CD4-positive, alpha-beta T cell treated with Interleukin-12 subunit alpha and Interleukin-12 subunit beta, for 1 hour (primary cell): ENCODE measurements around the gene CNTNAP2.

Experiments
- DNase-seq: peaks from one replicate; pipeline ENCODE4 v3.0.0-alpha.2; 2020

CNTNAP2 gene

GRCh38 chr7:146635205-146636032, 518.8 kb downstream of the CNTNAP2 start:
- DNase-seq, result no peak

GRCh38 chr7:146636033-146636356, 519.4 kb downstream of the CNTNAP2 start:
- no peak for DNase-seq

- DNase-seq, result no peak
Measured at GRCh38 chr7:146636581-146636980, 520.0 kb downstream of the CNTNAP2 start.

GRCh38 chr7:146639291-146639690, 522.7 kb downstream of the CNTNAP2 start:
- no peak for DNase-seq

- DNase-seq, result no peak
Measured at GRCh38 chr7:146641491-146641890, 524.9 kb downstream of the CNTNAP2 start.

- no peak for DNase-seq
Measured at GRCh38 chr7:146645383-146645976, 528.9 kb downstream of the CNTNAP2 start.

- no peak for DNase-seq
Measured at GRCh38 chr7:146647445-146647844, 530.8 kb downstream of the CNTNAP2 start.

- DNase-seq, result no peak
Measured at GRCh38 chr7:146652176-146652575, 535.6 kb downstream of the CNTNAP2 start.

- no peak for DNase-seq
Measured at GRCh38 chr7:146654048-146654447, 537.4 kb downstream of the CNTNAP2 start.

- no peak for DNase-seq
Measured at GRCh38 chr7:146655928-146656797, 539.6 kb downstream of the CNTNAP2 start.

- DNase-seq, result no peak
Measured at GRCh38 chr7:146656988-146657387, 540.4 kb downstream of the CNTNAP2 start.

- DNase-seq, result no peak
Measured at GRCh38 chr7:146658604-146659003, 542.0 kb downstream of the CNTNAP2 start.

- no peak for DNase-seq
Measured at GRCh38 chr7:146659732-146660131, 543.1 kb downstream of the CNTNAP2 start.

- DNase-seq, result no peak
Measured at GRCh38 chr7:146660839-146661238, 544.2 kb downstream of the CNTNAP2 start.

GRCh38 chr7:146661435-146661834, 544.8 kb downstream of the CNTNAP2 start:
- no peak for DNase-seq

- no peak for DNase-seq
Measured at GRCh38 chr7:146661929-146662328, 545.3 kb downstream of the CNTNAP2 start.

GRCh38 chr7:146665023-146665422, 548.4 kb downstream of the CNTNAP2 start:
- no peak for DNase-seq

GRCh38 chr7:146670532-146670931, 553.9 kb downstream of the CNTNAP2 start:
- DNase-seq, result no peak

- DNase-seq, result no peak
Measured at GRCh38 chr7:146681487-146681886, 564.9 kb downstream of the CNTNAP2 start.

GRCh38 chr7:146683439-146683838, 566.8 kb downstream of the CNTNAP2 start:
- no peak for DNase-seq

GRCh38 chr7:146690987-146691386, 574.4 kb downstream of the CNTNAP2 start:
- DNase-seq, result no peak

GRCh38 chr7:146698995-146699610, 582.5 kb downstream of the CNTNAP2 start:
- no peak for DNase-seq

GRCh38 chr7:146700015-146700560, 583.5 kb downstream of the CNTNAP2 start:
- no peak for DNase-seq
